Stimulated activated CD8-positive, alpha-beta memory T cell treated with anti-CD3 and anti-CD28 coated beads, Interleukin-12 subunit alpha, Interleukin-12 subunit beta, amount 100 ng/mL, for 24 hours (primary cell): Measurements from ENCODE around the gene GRK2.
"Not testable (repeated sequence)": the region's sequence is repeated elsewhere in the genome, so short reads cannot be mapped to it uniquely, and the experiment has no call there.

ENCODE experiments used
- DNase-seq: peaks from one replicate; pipeline ENCODE4 v3.0.0-alpha.2; 2020; ENCODE audit errors: extremely low read depth

The GRK2 gene

DNA sequence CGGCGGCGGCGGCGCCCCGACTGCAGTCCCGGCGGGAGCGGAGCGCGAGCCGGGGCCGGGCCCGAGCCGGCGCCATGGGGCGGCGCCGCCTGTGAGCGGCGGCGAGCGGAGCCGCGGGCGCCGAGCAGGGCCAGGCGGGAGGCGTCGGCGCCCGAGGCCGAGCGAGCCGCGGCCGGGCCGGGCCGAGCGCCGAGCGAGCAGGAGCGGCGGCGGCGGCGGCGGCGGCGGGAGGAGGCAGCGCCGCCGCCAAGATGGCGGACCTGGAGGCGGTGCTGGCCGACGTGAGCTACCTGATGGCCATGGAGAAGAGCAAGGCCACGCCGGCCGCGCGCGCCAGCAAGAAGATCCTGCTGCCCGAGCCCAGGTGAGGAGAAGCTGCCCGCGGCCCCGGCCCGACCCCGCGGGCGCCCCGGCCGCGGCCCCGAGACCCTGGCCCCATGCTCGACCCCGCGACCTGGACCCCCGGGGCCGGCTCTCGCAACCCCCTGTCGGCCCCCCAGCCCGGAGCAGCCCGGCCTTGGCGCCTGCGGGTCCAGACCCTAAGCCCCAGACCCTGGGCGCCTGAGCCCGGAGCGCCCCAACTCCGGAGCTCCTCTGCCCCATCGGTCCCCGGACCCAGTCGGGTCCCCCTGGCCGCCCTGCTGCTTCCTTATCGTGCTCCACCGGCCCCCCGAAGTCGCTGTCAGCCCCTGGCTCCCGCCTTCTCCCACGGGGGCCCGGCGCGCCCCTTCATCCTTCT, at the start of gene GRK2:
GRK2 (plus strand) TSS at position 25 of the 739 bp plus-strand sequence; CDS start at position 252, 227 bp downstream.
- no peak for DNase-seq

DNA sequence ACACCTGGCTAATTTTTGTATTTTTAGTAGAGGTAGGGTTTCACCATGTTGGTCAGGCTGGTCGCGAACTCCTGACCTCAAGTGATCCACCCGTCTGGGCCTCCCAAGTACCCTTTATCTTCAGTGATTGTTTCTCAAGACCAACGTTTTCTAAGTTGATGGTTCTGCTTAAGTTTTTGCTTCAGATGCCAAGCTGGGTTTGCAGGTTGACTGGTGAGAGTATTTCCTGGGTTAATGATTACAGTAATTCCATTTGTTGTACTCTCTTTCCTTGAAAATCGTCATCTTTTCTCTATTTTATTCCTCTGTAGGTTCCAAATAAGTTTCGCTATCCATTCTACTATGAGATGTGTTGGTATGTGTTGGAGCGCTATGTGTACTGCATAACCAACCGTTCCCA, 38.5 kb upstream of the GRK2 start:
- DNase-seq = no peak

DNA sequence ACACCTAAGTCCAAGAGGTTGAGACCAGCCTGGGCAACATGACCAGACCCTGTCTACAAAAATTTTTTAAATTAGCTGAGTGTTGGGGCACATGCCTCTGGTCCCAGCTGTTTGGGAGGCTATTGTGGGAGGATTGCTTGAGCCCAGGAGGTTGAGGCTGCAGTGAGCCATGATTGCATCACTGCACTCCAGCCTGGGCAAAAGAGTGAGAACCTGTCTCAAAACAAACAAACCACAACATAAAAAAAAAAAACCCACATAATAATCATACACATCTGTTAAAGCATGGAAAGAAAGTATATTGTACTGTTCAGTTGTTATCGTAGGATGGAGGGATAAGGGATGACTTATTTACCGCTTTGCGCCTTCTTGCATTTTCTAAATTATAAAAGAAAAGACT, 35.9 kb upstream of the GRK2 start:
- DNase-seq = no peak

DNA sequence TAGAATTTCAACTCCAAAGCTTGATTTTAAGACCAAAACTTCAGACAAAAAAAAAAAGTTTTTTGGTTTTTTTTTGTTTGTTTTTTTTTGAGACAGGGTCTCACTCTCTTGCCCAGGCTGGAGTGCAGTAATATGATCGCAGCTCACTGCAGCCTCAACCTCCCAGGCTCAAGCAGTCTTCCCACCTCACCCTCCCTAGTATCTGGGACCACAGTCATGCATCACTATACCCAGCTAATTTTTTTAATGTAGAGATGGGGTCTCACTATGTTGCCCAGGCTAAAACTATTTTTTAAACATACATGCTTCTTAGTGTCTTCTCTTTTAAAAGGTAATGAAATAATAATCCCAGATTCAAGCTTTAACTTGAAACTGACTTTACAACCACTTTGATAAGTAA, 35.4 kb upstream of the GRK2 start:
- DNase-seq = no peak

DNA sequence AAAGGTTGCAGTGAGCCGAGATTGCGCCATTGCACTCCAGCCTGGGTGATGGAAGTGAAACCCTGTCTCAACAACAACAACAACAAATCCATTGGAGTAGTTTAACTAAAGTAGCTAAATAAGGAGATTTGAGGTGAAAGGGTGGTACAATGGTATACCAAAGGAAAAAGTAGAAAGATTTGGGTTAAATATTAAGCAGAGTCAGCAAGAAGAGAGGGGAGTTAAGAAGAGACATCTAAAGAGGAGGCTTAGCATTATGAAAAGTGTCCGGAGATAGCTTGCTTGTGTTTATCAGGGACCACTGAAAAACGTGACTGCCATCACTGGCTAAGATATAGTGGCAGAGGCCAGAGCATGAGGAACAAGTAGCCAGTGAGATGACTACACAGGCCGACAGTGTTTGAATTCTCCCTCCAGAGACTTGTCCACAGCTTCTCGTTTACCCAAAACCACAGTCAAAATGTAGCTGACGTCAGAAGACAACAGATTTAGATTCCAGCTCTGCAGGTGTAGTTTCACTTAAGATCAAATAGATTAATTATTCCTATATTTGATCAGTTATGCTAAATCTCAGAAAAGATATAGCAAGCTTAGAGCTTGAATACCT, 32.6 kb upstream of the GRK2 start:
- DNase-seq = no peak

DNA sequence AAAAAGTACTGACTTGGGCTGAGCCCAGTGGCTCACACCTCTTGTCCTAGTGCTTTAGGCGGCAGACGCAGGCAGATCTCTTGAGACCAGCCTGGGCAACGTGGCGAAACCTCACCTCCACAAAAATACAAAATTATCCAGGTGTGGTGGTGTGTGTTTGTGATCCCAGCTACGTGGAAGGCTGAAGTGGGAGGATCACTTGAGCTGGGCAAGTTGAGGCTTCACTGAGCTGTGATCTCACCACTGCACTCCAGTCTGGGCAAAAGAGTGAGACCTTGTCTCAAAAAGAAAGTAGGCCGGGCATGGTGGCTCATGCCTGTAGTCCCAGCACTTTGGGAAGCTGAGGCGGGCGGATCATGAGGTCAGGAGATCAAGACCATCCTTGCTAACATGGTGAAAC, 31.7 kb upstream of the GRK2 start:
- not testable (repeated sequence) for DNase-seq

DNA sequence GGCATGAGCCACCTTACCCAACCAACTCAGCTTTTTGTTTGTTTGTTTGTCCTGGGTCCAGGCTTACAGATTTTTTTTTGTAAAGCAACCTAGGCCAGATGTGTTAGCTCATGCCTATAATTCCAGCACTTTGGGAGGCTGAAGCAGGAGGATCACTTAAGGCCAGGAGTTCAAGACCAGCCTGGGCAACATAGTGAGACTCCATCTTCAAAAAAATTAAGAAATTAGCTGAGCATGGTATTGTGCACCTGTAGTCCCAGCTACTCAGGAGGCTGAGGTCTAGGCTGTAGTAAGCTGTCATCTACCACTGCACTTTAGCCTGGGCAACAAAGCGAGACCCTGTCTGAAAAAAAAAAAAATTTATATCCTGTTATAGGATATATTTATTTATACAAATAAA, 28.7 kb upstream of the GRK2 start:
- no peak for DNase-seq

DNA sequence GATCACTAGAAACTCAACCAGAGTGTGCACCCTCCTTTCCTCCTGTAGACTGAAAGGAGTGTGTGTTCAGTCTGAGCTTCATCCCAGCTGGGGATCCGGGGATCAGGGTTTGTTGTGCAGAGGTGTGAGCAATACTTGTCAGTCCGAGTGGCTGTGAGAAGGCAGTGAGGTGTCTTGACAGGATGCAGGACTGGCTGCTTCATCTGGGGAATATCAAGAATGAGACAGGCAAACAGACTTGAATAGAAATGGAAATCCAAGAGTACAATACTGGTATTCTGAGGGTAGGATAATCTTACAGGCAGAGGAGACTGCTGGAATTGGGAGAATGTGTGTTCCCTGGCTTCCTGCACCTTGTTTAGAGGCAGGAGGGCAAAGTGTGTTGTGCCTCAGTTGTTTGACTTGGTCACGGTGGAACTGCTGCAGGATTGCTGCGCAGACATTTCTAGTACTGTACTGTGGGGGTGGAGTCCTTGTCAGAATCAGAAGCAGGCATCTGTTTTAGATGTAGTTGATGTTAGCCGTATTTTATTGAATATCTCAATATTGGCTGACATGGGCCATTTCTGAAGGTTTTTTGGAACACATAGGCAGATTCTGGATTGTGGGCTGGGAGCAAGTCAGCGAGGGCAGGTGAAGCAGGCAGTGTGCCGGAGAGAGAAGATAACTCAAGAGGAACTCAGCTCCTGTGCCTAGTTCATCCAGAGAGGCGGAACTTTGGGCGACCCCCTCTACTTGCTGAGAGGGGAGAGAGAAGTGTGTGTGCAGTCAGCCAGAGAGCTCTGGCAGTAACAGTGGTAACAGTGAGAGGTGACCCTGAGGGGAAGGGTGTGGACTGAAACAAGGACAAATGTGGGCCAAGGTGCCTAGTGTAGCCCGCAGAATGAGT, 27.1 kb upstream of the GRK2 start:
- DNase-seq = no peak

DNA sequence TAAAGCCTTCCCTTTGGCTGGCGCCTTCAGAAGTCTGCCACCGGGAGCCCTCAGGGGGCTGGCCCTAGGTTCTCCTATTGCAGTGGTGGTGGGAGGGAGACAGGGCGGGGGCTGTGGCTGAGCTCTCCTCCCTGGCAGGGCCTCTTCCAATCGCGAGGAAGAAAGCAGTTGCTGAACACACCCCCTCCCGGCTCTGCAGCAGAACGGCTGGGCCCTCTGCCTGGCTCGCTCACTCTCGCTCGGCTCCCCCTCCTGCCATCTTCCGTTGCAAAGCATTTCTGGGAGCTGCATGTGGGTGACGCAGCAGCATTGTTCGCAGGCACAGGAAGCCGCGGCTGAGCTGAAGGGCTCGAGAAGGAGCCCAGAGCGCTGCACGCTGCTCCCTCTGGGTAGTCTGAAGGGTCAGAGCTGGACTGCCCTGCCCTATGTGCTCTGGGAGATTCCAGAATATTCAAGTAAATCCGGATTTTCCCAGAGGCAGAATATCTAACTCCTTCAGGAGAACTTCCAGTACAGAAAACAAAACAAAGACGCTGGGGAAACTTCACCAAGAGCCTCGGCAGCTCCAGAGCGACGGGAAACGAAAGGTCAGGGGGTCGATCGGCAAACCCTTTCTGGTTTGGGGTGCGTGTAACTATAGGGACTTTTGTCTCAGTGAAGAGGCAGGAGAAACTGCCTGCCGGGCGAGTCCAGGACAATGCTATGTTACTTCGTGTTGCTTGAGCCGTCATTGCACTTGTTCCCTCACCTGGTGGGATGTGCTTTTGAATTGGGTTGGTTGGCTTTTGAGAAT, 26.3 kb upstream of the GRK2 start:
- peak; percentile 89 for DNase-seq

DNA sequence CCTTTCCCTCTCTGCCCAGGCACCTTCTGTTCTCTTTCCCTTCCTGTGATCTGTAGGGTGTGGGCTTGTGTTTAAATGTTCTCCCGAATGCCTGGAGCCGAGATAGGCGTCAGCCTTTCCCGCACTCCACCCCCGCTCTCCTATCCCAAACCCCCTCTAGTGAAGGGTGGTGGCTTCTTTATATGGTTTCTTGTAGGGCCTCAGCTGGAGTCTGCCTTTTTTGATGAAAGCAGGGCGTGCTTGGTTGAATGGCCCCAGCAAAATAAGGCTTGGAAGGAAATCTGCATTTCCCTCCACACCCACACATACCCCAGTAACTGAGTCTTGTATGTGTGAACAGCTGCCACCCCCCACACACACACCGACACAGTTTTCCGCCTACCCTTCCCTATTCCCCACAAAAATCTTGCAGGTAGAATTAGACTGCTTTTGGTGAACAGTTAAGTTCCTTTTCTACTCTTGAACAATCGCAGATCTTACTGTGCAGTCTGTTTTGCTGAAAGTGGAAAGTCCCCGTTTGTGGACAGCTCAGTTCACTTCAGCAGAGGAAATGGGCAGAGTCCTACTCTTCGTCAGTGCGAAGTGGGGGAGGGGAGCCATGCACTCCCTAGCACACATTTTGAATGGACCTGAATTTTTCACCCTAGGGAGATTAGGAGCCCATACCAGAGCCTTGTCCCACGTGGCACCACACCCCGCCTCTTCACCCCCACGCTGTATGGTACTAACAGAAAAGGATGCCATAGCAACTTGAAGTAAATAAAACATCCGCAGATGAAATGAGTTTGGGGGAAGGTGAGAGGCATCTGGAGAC, 25.5 kb upstream of the GRK2 start:
- peak; percentile 67 for DNase-seq

DNA sequence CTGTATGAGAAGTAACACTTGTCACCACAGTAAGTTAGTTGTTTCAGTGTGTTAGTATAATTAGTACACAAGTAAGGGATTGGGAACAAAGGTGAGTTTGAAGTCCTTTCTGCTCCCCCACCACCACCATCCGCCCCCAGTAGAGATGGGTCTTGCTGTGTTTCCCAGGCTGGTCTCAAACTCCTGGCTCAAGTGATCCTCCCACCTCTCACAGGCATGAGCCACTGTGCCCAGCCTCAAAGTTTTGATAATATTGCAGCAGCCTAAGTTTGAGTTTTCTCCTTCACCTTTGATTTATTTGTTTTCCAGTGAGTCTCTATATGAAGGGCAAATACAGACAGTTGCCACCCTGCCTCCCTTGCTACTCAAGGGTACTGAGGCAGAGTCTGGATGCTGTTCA, 23.7 kb upstream of the GRK2 start:
- DNase-seq = no peak

DNA sequence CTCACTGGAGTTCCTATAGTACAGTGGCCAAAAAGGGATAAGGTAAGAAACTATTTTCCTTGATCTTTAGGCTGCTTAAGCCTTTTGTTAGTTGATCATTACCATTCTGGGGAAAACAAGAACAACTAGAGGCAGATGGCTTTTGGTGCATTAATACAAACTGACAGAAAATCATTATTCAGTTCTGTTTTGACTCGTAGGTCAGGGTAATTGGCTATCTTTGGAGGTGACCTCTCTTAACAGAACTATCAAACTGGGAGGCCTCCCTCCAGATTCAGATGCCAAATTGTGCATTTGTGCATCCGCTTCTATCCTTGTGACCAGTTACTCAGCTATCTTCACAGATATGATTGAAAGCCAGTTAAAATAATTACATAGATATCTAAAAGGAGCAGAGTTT, 23.2 kb upstream of the GRK2 start:
- DNase-seq = no peak

DNA sequence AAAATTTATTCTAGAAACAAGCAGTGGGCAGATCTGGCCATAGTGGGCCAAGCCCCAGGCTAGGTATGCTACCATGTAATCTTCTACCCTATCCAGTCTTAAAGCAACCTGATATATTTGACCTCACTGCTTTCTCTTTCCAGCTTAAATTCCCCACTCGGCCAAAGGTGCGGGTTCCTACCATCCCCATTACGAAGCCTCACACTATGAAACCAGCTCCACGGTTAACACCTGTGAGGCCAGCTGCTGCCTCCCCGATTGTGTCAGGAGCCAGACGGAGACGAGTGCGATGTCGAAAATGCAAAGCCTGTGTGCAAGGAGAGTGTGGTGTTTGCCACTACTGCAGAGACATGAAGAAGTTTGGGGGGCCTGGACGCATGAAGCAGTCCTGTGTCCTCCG, 21.2 kb upstream of the GRK2 start:
- no peak for DNase-seq

DNA sequence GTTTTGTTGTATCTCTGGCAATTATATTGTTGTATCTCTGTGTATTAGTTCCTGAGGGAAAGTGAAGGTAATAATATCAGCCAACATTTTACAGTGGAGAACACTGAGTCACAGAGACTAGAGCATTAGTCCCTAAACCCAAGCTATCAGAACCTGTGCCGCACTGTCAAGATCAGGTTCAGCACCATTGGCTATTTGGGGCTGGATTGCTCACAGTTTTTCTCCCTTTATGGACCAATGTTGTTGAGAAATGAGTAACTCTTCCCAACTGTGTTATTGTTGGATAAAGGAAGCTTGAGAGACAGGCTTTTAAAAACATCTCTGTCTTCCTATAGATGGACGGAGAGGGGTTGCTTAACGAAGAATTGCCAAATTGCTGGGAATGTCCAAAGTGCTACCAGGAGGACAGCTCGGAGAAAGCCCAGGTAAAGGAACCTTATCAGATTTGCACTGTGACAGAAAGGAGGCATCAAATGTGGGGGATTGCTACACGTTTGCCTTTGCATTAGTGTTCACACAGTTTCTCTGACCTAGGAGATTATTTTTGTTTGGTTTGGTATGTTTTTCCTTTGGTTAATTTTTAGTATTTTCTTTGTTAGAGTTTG, 18.2 kb upstream of the GRK2 start:
- no peak for DNase-seq

DNA sequence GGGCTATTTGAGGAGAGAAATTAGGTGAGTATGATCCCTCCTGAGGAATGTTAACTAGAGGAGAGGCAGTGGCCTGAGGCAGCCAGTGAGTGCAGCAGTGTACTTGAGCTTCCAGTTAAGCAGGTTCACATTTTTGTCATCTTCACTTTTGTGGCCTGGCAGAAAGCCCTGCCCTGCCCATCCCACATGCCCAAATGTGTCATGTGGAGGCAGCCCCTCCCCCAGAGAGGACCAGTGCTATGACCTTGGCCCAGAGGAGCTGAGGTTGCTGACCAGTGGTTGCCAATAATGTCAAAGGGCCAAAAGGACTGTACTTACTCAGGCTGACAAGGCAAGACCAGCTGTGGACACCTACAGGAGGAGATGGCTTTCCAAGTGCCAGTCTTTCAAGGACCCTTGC, 17.6 kb upstream of the GRK2 start:
- no peak for DNase-seq

DNA sequence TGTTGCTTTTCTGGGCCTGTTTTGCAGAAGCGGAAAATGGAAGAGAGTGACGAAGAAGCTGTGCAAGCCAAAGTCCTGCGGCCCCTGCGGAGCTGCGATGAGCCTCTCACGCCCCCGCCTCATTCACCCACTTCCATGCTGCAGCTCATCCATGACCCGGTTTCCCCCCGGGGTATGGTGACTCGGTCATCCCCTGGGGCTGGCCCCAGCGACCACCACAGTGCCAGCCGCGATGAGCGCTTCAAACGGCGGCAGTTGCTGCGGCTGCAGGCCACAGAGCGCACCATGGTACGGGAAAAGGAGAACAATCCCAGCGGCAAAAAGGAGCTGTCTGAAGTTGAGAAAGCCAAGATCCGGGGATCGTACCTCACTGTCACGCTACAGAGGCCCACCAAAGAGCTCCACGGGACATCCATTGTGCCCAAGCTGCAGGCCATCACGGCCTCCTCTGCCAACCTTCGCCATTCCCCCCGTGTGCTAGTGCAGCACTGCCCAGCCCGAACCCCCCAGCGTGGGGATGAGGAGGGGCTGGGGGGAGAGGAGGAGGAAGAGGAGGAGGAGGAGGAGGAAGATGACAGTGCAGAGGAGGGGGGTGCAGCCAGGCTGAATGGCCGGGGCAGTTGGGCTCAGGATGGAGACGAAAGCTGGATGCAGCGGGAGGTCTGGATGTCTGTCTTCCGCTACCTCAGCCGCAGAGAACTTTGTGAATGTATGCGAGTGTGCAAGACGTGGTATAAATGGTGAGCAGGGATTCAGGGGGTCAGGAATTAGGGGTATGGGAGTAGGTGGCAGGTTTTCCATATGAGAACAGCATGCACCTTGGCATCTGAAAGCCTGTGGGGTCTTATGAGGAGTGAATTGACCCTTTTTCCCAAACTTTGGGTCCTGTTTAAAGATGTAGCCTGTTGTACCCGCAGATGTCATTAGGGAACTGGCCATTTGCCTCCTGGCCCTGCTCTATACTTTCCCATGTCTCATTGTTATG, 15.9 kb upstream of the GRK2 start:
- no peak for DNase-seq

DNA sequence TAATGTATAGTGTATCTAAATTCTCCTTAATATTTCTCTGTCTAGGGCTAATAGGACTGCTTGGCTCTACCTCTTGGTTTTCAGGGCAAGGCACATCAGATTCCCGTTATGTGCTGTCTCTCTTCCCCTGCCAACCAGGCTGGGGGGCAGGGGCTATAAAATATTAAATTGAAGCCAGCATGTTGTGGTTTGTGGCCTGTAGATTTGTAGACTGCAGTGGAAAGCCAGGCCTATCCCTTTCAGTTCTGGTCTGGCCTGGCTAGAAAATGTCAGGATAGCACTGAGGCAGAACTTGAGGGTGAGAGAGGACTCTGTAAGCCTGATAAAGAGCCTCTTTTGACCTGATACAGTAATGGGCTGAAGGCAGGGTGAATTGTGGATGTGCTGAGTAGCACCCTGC, 14.4 kb upstream of the GRK2 start:
- no peak for DNase-seq

DNA sequence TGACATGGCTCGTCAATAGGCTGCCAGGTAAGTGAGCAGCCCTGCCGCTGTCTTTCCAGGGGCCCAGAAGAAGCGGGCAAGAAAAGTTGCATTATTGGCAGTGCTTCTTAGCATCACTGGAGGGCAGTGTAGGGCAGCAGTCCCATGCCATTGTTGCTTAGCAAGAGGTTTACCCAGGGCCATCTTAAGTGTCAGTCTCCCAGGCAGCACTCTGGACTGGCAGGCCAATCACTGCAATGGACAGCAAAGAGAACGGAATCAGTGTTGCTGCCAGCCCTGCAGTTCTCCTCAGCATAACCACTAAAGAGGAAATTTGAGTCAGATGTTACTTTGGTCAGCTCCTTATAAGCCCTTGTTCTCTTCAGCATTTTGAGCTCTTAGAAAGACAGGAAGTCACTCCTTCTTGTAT, 13.4 kb upstream of the GRK2 start:
- no peak for DNase-seq

DNA sequence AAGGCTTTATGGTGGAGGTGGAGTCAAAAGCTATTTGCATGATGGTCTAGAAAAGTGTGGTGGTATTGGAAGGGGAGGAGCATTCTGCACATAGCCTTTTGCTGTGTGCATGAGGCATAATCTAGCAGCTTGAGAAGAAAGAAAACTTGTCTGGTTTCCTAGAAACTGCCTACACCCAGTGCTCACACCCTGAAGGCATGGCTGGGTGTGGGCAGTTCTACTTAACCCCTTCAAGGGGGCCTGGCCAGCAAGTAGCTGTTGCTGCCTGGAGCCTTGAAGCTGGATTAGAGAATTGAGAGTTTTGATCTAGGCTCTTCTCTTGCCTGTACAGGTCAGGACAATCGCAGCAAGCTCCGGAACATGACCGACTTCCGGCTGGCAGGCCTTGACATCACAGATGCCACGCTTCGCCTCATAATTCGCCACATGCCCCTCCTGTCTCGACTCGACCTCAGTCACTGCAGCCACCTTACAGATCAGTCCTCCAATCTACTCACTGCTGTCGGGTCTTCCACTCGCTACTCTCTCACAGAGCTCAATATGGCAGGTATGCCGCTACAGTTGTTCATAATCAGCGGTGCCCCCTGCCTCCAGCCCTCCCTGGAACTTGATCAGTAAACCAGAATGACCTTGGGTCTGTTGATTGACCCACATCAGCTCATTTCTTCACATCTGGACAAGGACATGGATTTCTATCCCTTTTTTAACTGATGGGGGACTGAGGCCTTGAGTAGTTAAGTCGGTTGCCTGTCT, 12.2 kb upstream of the GRK2 start:
- no peak for DNase-seq
